Omental fat pad (tissue), 4 donors: ENCODE results near the gene EPM2A. TPM values are rescaled to one million over a fixed set of nuclear protein-coding genes. Genes with fewer than 3 reads are reported as not detected.

Source experiments
- ATAC-seq: fragments of 150-250 bp; one replicate; pipeline ENCODE4 v1.9.1; 2016; ENCODE audit warnings: mild to moderate bottlenecking, moderate library complexity; ENCODE audit not compliant: low FRiP score
- DNase-seq: peaks from one replicate; pipeline ENCODE4 v3.0.0-alpha.2; 2019; ENCODE audit warnings: low spot score
- CTCF ChIP-seq, 3 donors: fragments of 450-650 bp; IDR thresholded peaks; one replicate each; pipeline ENCODE4 v1.5.1; 2016 to 2017; ENCODE audit warnings: antibody characterized with exemption in 3 of 3, mild to moderate bottlenecking in 3 of 3, moderate library complexity in 2 of 3
- small RNA-seq: library from RNA; depleted of rRNA; stranded (forward); fragments of <200 nt; gene quantifications from one replicate; pipeline ENCODE3, GENCODE V24; 2016
- total RNA-seq, 4 donors: library from RNA; depleted of rRNA; stranded (reverse); fragments of >200 nt; gene quantifications; one replicate each; pipeline ENCODE4 v1.1.0, GENCODE V29; 2016

The EPM2A gene
- total RNA-seq, 4 donors from 2014 or later = 11.2 to 15.3 (median 14.1) TPM

- DNase-seq = no peak
- ATAC-seq = no peak
- TF ChIP-seq CTCF (IDR thresholded peaks at IDR 0.05) = no peak
These were observed 132.5 kb downstream of the EPM2A start for GRCh38 chr6:145602726-145603326.

GRCh38 chr6:145601397-145601796, 133.9 kb downstream of the EPM2A start:
- no peak for ATAC-seq
- no peak for TF ChIP-seq CTCF (IDR thresholded peaks at IDR 0.05)
- DNase-seq = no peak

- DNase-seq (no peak), ATAC-seq (no peak)
- no peak for TF ChIP-seq CTCF (IDR thresholded peaks at IDR 0.05)
These were observed 135.0 kb downstream of the EPM2A start for GRCh38 chr6:145600299-145600698.

GRCh38 chr6:145588981-145589380, 146.3 kb downstream of the EPM2A start:
- DNase-seq (no peak), ATAC-seq (no peak)
- no peak for TF ChIP-seq CTCF (IDR thresholded peaks at IDR 0.05)

- DNase-seq (no peak), ATAC-seq (no peak)
- no peak for TF ChIP-seq CTCF (IDR thresholded peaks at IDR 0.05)
These were observed 148.0 kb downstream of the EPM2A start for GRCh38 chr6:145587334-145587733.

GRCh38 chr6:145583753-145584152, 151.6 kb downstream of the EPM2A start:
- ATAC-seq (no peak), DNase-seq (no peak)
- TF ChIP-seq CTCF (IDR thresholded peaks at IDR 0.05) = no peak

Small RNAs within 50 kb of the gene (small RNA-seq; reads per million reads assigned to genes)
- not detected for gene AL023806.2

Other genes starting within 250 kb of the EPM2A start
- 10 to 100 TPM in 2 of 4 donors, 1 to 10 TPM in 2; 7.2 to 12.6 (median 10.4) TPM for gene FBXO30, start 79.3 kb upstream of the EPM2A start, total RNA-seq
- gene SHPRH, start 228.8 kb upstream of the EPM2A start, total RNA-seq = 10 to 100 TPM; 19.6 to 42.9 (median 26.5) TPM